Neural cell (in vitro differentiated cells): ENCODE data around the gene HLF. TPM values are rescaled to one million over a fixed set of nuclear protein-coding genes. Genes with fewer than 3 reads are reported as not detected.

Source experiments
- H2AFZ ChIP-seq: fragments of 200-600, 300-800 bp; sonication (generic), shearing (Covaris generic); 2 replicates; pipeline ENCODE4 v1.6.0; 2014; ENCODE audit warnings: low read depth, mild to moderate bottlenecking, antibody characterized with exemption, low read length, moderate library complexity
- H3F3A ChIP-seq: fragments of 200-600 bp; shearing (Covaris generic); 2 replicates; pipeline ENCODE4 v1.6.1; 2016; ENCODE audit warnings: mild to moderate bottlenecking, moderate library complexity, mixed read lengths, antibody characterized with exemption, low read length; ENCODE audit not compliant: insufficient read depth, poor library complexity, severe bottlenecking
- H3K27ac ChIP-seq: fragments of 200-600, 300-800 bp; sonication (generic), shearing (Covaris generic); 2 replicates; pipeline ENCODE4 v1.5.1; 2014; ENCODE audit warnings: mild to moderate bottlenecking, low read length, moderate library complexity
- H3K27me3 ChIP-seq: fragments of 300-800, 200-600 bp; sonication (generic), shearing (Covaris generic); 2 replicates; pipeline ENCODE4 v1.6.0; 2014; ENCODE audit warnings: mild to moderate bottlenecking, low read depth, low read length, moderate library complexity; ENCODE audit not compliant: insufficient read depth
- H3K36me3 ChIP-seq: fragments of 300-800, 200-600 bp; sonication (generic), shearing (Covaris generic); 2 replicates; pipeline ENCODE4 v1.5.1; 2014; ENCODE audit warnings: mild to moderate bottlenecking, antibody characterized with exemption, low read length, moderate library complexity; ENCODE audit not compliant: insufficient read depth
- H3K4me2 ChIP-seq: fragments of 300-800, 200-600 bp; sonication (generic), shearing (Covaris generic); 2 replicates; pipeline ENCODE4 v1.6.0; 2014; ENCODE audit warnings: mild to moderate bottlenecking, low read length
- H3K4me3 ChIP-seq: fragments of 300-800, 200-600 bp; sonication (generic), shearing (Covaris generic); 2 replicates; pipeline ENCODE4 v1.5.1; 2014; ENCODE audit warnings: mild to moderate bottlenecking, low read length, moderate library complexity
- H3K79me2 ChIP-seq: fragments of 200-600 bp; shearing (Covaris generic); replicated peaks from 2 replicates; pipeline ENCODE4 v1.6.0; 2014; ENCODE audit warnings: mild to moderate bottlenecking, low read length, moderate library complexity; ENCODE audit not compliant: insufficient read depth
- H3K9ac ChIP-seq: fragments of 300-800, 200-600 bp; sonication (generic), shearing (Covaris generic); 2 replicates; pipeline ENCODE4 v1.6.1; 2016; ENCODE audit warnings: mild to moderate bottlenecking, low read length, mixed read lengths
- H3K9me2 ChIP-seq: fragments of 200-600 bp; shearing (Covaris generic); 2 replicates; pipeline ENCODE4 v1.6.1; 2016; ENCODE audit warnings: mild to moderate bottlenecking, low read length, mixed read lengths; ENCODE audit not compliant: insufficient read depth
- H3K9me3 ChIP-seq: fragments of 200-600, 300-800 bp; sonication (generic), shearing (Covaris generic); 2 replicates; pipeline ENCODE4 v1.6.1; 2016; ENCODE audit warnings: mild to moderate bottlenecking, mixed run types, low read length, moderate library complexity, mixed read lengths
- H4K20me1 ChIP-seq: fragments of 200-600 bp; shearing (Covaris generic); 2 replicates; pipeline ENCODE4 v1.6.1; 2016; ENCODE audit warnings: mild to moderate bottlenecking, mixed run types; ENCODE audit not compliant: insufficient read depth
- CTCF ChIP-seq: fragments of 450-650 bp; IDR thresholded peaks from 2 replicates; pipeline ENCODE4 v1.5.1; 2014; ENCODE audit warnings: antibody characterized with exemption, mild to moderate bottlenecking, moderate library complexity; ENCODE audit not compliant: poor library complexity, severe bottlenecking
- EP300 ChIP-seq: fragments of 450-650 bp; conservative IDR thresholded peaks from 2 replicates; pipeline ENCODE4 v1.6.1; 2014; ENCODE audit warnings: antibody characterized with exemption, mild to moderate bottlenecking, moderate library complexity; ENCODE audit not compliant: poor library complexity, severe bottlenecking
- EZH2 ChIP-seq: fragments of 200-600, 300-800 bp; shearing (Covaris generic), sonication (generic); IDR thresholded peaks from 2 replicates; pipeline ENCODE4 v1.6.1; 2014; ENCODE audit warnings: antibody characterized with exemption, low read length, borderline replicate concordance, mild to moderate bottlenecking; ENCODE audit not compliant: insufficient read depth, poor library complexity, severe bottlenecking
- MXI1 ChIP-seq: fragments of 450-650 bp; conservative IDR thresholded peaks from 2 replicates; pipeline ENCODE4 v1.6.1; 2014; ENCODE audit warnings: antibody characterized with exemption, mild to moderate bottlenecking; ENCODE audit not compliant: poor library complexity, severe bottlenecking
- POLR2AphosphoS5 ChIP-seq: IDR thresholded peaks from 2 replicates; pipeline ENCODE4 v1.6.1; 2012
- RAD21 ChIP-seq: fragments of 450-650 bp; conservative IDR thresholded peaks from 2 replicates; pipeline ENCODE4 v1.6.1; 2014; ENCODE audit warnings: antibody characterized with exemption, mild to moderate bottlenecking, moderate library complexity
- REST ChIP-seq: IDR thresholded peaks from 2 replicates; pipeline ENCODE4 v1.6.1; 2012; ENCODE audit warnings: borderline replicate concordance
- SMC3 ChIP-seq: fragments of 450-650 bp; conservative IDR thresholded peaks from 2 replicates; pipeline ENCODE4 v1.6.1; 2014; ENCODE audit warnings: antibody characterized with exemption, mild to moderate bottlenecking, moderate library complexity; ENCODE audit not compliant: poor library complexity
- TAF1 ChIP-seq: IDR thresholded peaks from 2 replicates; pipeline ENCODE4 v1.6.1; 2012; ENCODE audit warnings: low read depth
- polyA plus RNA-seq: library from polyadenylated mRNA; depleted of rRNA; stranded (reverse); fragments of >200 nt; gene quantifications from 2 replicates; pipeline ENCODE4 v1.2.3, GENCODE V29; 2014

HLF gene
- polyA plus RNA-seq, 1 donor from 2014 or later = 0.71 TPM

- Histone ChIP-seq H3K9me3 (no peaks in the 10 kb centered on the region), H3K27ac (no peak overlapping the region), H3K79me2 (no peaks in the 10 kb centered on the region), H2AFZ (no peak overlapping the region), H3K9ac (no peak overlapping the region), H3K9me2 (no peaks in the 10 kb centered on the region), H3K36me3 (no peaks in the 10 kb centered on the region), H3K27me3 (no peaks in the 10 kb centered on the region), H4K20me1 (no peaks in the 10 kb centered on the region), H3K4me2 (no peak overlapping the region), H3F3A (no peaks in the 10 kb centered on the region), H3K4me3 (no peak overlapping the region)
- TF ChIP-seq SMC3 (no peak), RAD21 (no peak), CTCF (no peak), POLR2AphosphoS5 (no peak), TAF1 (no peak), EP300 (no peak), REST (no peak), MXI1 (no peak), EZH2 (no peak)
Measured at GRCh38 chr17:55273579-55274354, 9.0 kb downstream of the HLF start.

- Histone ChIP-seq H3K9ac (no peak overlapping the region), H3K9me3 (no peaks in the 10 kb centered on the region), H4K20me1 (no peaks in the 10 kb centered on the region), H2AFZ (no peak overlapping the region), H3K79me2 (no peaks in the 10 kb centered on the region), H3K27me3 (no peaks in the 10 kb centered on the region), H3K4me3 (no peak overlapping the region), H3K36me3 (no peaks in the 10 kb centered on the region), H3K27ac (no peak overlapping the region), H3K9me2 (no peaks in the 10 kb centered on the region), H3F3A (no peaks in the 10 kb centered on the region), H3K4me2 (no peak overlapping the region)
- no peak for TF ChIP-seq POLR2AphosphoS5
- TF ChIP-seq REST = no peak
Measured at GRCh38 chr17:55274355-55275255, 9.8 kb downstream of the HLF start.
